H9 (cell line): Measurements from ENCODE around the gene ALPI. TPM values are rescaled to one million over a fixed set of nuclear protein-coding genes. Genes with fewer than 3 reads are reported as not detected.

Experiments used
- DNase-seq: peaks from one replicate; pipeline ENCODE4 v3.0.0-alpha.2; 2017
- H2AFZ ChIP-seq: one replicate; pipeline ENCODE4 v1.6.1; 2013; ENCODE audit warnings: mild to moderate bottlenecking, low read length, control low read depth, moderate library complexity
- H2AK5ac ChIP-seq: 2 replicates; pipeline ENCODE4 v1.6.1; 2013; ENCODE audit warnings: low read length, control low read depth, mixed read lengths; ENCODE audit not compliant: insufficient read length
- H2BK120ac ChIP-seq: one replicate; pipeline ENCODE4 v1.6.1; 2013; ENCODE audit warnings: low read depth, mild to moderate bottlenecking, low read length, control low read depth, inconsistent platforms; ENCODE audit not compliant: poor library complexity, severe bottlenecking
- H2BK12ac ChIP-seq: 2 replicates; pipeline ENCODE4 v1.6.1; 2013; ENCODE audit warnings: low read length, control low read depth, mixed read lengths, low read depth; ENCODE audit not compliant: insufficient read length
- H2BK15ac ChIP-seq: 2 replicates; pipeline ENCODE4 v1.6.1; 2013; ENCODE audit warnings: low read depth, low read length, control low read depth
- H2BK20ac ChIP-seq: one replicate; pipeline ENCODE4 v1.6.1; 2013; ENCODE audit warnings: low read depth, mild to moderate bottlenecking, low read length, control low read depth, inconsistent platforms; ENCODE audit not compliant: poor library complexity, severe bottlenecking
- H2BK5ac ChIP-seq: 2 replicates; pipeline ENCODE4 v1.6.1; 2013; ENCODE audit warnings: low read length, control low read depth, mixed read lengths; ENCODE audit not compliant: insufficient read length
- H3K14ac ChIP-seq: 2 replicates; pipeline ENCODE4 v1.6.1; 2013; ENCODE audit warnings: low read length, control low read depth; ENCODE audit not compliant: insufficient read depth
- H3K18ac ChIP-seq: 2 replicates; pipeline ENCODE4 v1.6.1; 2013; ENCODE audit warnings: low read depth, mild to moderate bottlenecking, mixed read lengths, low read length, control low read depth; ENCODE audit not compliant: insufficient read length
- H3K23ac ChIP-seq: 2 replicates; pipeline ENCODE4 v1.6.1; 2013; ENCODE audit warnings: low read length, control low read depth, mixed read lengths, low read depth; ENCODE audit not compliant: insufficient read length
- H3K23me2 ChIP-seq: 2 replicates; pipeline ENCODE4 v1.6.1; 2013; ENCODE audit warnings: low read depth, mild to moderate bottlenecking, mixed read lengths, low read length, control low read depth; ENCODE audit not compliant: insufficient read length, poor library complexity, severe bottlenecking
- H3K27ac ChIP-seq: 2 replicates; pipeline ENCODE4 v1.5.1; 2013; ENCODE audit warnings: low read length, control low read depth, mixed read lengths, low read depth; ENCODE audit not compliant: insufficient read length
- H3K27me3 ChIP-seq: 2 replicates; pipeline ENCODE4 v1.6.1; 2013; ENCODE audit warnings: low read length, control low read depth, inconsistent platforms; ENCODE audit not compliant: insufficient read depth
- H3K4ac ChIP-seq: 2 replicates; pipeline ENCODE4 v1.6.1; 2013; ENCODE audit warnings: low read depth, mild to moderate bottlenecking, control low read depth, inconsistent platforms, low read length, moderate library complexity
- H3K4me1 ChIP-seq: 2 replicates; pipeline ENCODE4 v1.6.1; 2013; ENCODE audit warnings: low read length, control low read depth, inconsistent platforms; ENCODE audit not compliant: insufficient read depth
- H3K4me2 ChIP-seq: 2 replicates; pipeline ENCODE4 v1.6.1; 2013; ENCODE audit warnings: low read length, control low read depth, mixed read lengths; ENCODE audit not compliant: insufficient read length, insufficient read depth
- H3K56ac ChIP-seq: 2 replicates; pipeline ENCODE4 v1.6.1; 2013; ENCODE audit warnings: low read depth, mild to moderate bottlenecking, mixed read lengths, low read length, control low read depth; ENCODE audit not compliant: insufficient read length
- H3K79me1 ChIP-seq: 2 replicates; pipeline ENCODE4 v1.6.1; 2013; ENCODE audit warnings: low read depth, mild to moderate bottlenecking, moderate library complexity, low read length, control low read depth, inconsistent platforms; ENCODE audit not compliant: insufficient read depth, poor library complexity, severe bottlenecking
- H3K79me2 ChIP-seq: 2 replicates; pipeline ENCODE4 v1.6.1; 2013; ENCODE audit warnings: low read length, control low read depth, inconsistent platforms; ENCODE audit not compliant: insufficient read depth
- H3K9ac ChIP-seq: 2 replicates; pipeline ENCODE4 v1.6.1; 2013; ENCODE audit warnings: low read length, control low read depth, mixed read lengths; ENCODE audit not compliant: insufficient read length; ENCODE audit errors: extremely low read depth
- H3K9me3 ChIP-seq: one replicate; pipeline ENCODE4 v1.6.1; 2013; ENCODE audit warnings: low read depth, low read length, inconsistent platforms; ENCODE audit not compliant: control insufficient read depth
- H3T11ph ChIP-seq: one replicate; pipeline ENCODE4 v1.6.1; 2013; ENCODE audit warnings: mild to moderate bottlenecking, low read length, control low read depth, inconsistent platforms
- H4K20me1 ChIP-seq: one replicate; pipeline ENCODE4 v1.6.1; 2013; ENCODE audit not compliant: control insufficient read depth, insufficient read length, insufficient read depth
- H4K5ac ChIP-seq: 2 replicates; pipeline ENCODE4 v1.6.1; 2013; ENCODE audit warnings: low read depth, mild to moderate bottlenecking, mixed read lengths, low read length, control low read depth; ENCODE audit not compliant: insufficient read length
- H4K8ac ChIP-seq: replicated peaks from 2 replicates; pipeline ENCODE4 v1.6.1; 2013; ENCODE audit warnings: low read length, control low read depth, mixed read lengths, low read depth; ENCODE audit not compliant: insufficient read length
- H4K91ac ChIP-seq: 2 replicates; pipeline ENCODE4 v1.6.1; 2013; ENCODE audit warnings: low read depth, mild to moderate bottlenecking, moderate library complexity, mixed read lengths, low read length, control low read depth; ENCODE audit not compliant: insufficient read length
- H3K27ac Mint-ChIP-seq, 3 experiments: 2 replicates in 2 of 3; 3 replicates in 1 of 3; pipeline ENCODE4 v1.8.0; 2020 to 2021; ENCODE audit warnings: mixed read lengths in 3 of 3, mild to moderate bottlenecking in 1 of 3, moderate library complexity in 1 of 3
- H3K27me3 Mint-ChIP-seq: 2 replicates; pipeline ENCODE4 v1.8.0; 2021; ENCODE audit warnings: low read depth, mild to moderate bottlenecking, moderate library complexity, mixed read lengths
- H3K36me3 Mint-ChIP-seq, 3 experiments: 2 replicates in 2 of 3; 3 replicates in 1 of 3; pipeline ENCODE4 v1.8.0; 2020 to 2021; ENCODE audit warnings: low read depth in 3 of 3, mixed read lengths in 3 of 3; ENCODE audit not compliant: insufficient read depth in 1 of 3
- H3K4me1 Mint-ChIP-seq, 2 experiments: 2 replicates each; pipeline ENCODE4 v1.8.0; 2020; ENCODE audit warnings: mixed read lengths in 2 of 2
- H3K4me3 Mint-ChIP-seq, 2 experiments: 2 replicates in 1 of 2; 3 replicates in 1 of 2; pipeline ENCODE4 v1.8.0; 2020 to 2021; ENCODE audit warnings: mild to moderate bottlenecking in 2 of 2, mixed read lengths in 2 of 2, moderate library complexity in 1 of 2
- H3K9me3 Mint-ChIP-seq, 2 experiments: 2 replicates in 1 of 2; 3 replicates in 1 of 2; pipeline ENCODE4 v1.8.0; 2020; ENCODE audit warnings: mild to moderate bottlenecking in 2 of 2, mixed read lengths in 2 of 2, moderate library complexity in 1 of 2
- CTCF ChIP-seq: fragments of 200-600 bp; sonication (generic); conservative IDR thresholded peaks from 3 replicates; pipeline ENCODE4 v1.8.0; 2021; ENCODE audit warnings: antibody characterized with exemption, mild to moderate bottlenecking
- WGBS: extraction: QIAGEN DNeasy Blood & Tissue Kit; methylation state at CpG from one replicate; pipeline ENCODE4 v1.1.7; 2013; ENCODE audit warnings: missing lambda C conversion rate, low lambda C conversion rate, mixed read lengths; ENCODE audit not compliant: insufficient read length; ENCODE audit errors: extremely low coverage; 5-methylcytosine and 5-hydroxymethylcytosine counted together
- long read RNA-seq: library from polyadenylated mRNA; unstranded; transcript quantifications from one replicate; pipeline ENCODE4 v2.0.0, GENCODE V29; 2020
- total RNA-seq: library from RNA; stranded (reverse); gene quantifications from 2 replicates; pipeline ENCODE4 v1.2.1, GENCODE V29; 2021

The ALPI gene
- total RNA-seq: not detected in 2 replicates
- long read RNA-seq: 0 reads

GRCh38 chr2:232455426-232456255, at the start of gene ALPI:
ALPI (plus strand) TSS chr2:232456153; CDS start chr2:232456200, 47 bp downstream.
- DNase-seq: no peak
- Histone ChIP-seq H3K9me3 (no peaks in the 10 kb centered on the region), H3K14ac (no peak within 1 kb of the TSS), H2AFZ (no peak within 1 kb of the TSS), H3K18ac (no peak within 1 kb of the TSS), H2AK5ac (no peak within 1 kb of the TSS), H2BK15ac (no peak within 1 kb of the TSS), H3K56ac (no peak within 1 kb of the TSS), H3K27me3 (no peaks in the 10 kb centered on the region), H3K23ac (no peak within 1 kb of the TSS), H3K23me2 (no peaks in the 10 kb centered on the region), H3K79me1 (no peaks in the 10 kb centered on the region), H3K9ac (no peak within 1 kb of the TSS), H3K4ac (no peak within 1 kb of the TSS), H2BK120ac (no peak within 1 kb of the TSS), H4K91ac (no peak within 1 kb of the TSS), H3K79me2 (no peaks in the 10 kb centered on the region), H3K4me1 (no peaks in the 10 kb centered on the region), H2BK20ac (no peak within 1 kb of the TSS), H4K5ac (no peak within 1 kb of the TSS), H3K4me2 (no peak within 1 kb of the TSS), H2BK5ac (no peak within 1 kb of the TSS), H2BK12ac (no peak within 1 kb of the TSS), H3K27ac (no peak within 1 kb of the TSS), H3T11ph (no peak within 1 kb of the TSS), H4K20me1 (no peaks in the 10 kb centered on the region), H4K8ac (no peak within 1 kb of the TSS)
- Mint-ChIP-seq H3K36me3 (no peaks in the 10 kb centered on the region), H3K4me1 (no peaks in the 10 kb centered on the region), H3K27ac (no peak within 1 kb of the TSS), H3K27me3 (peaks cover 7% of the 10 kb centered on the region), H3K9me3 (no peaks in the 10 kb centered on the region), H3K4me3 (no peak within 1 kb of the TSS)
- TF ChIP-seq CTCF: no peak
- WGBS: no CpG with 5 or more reads among the region's 14 CpGs
